PC-9 (cell line): ENCODE results near the gene ARL8A.

Experiments used
- CTCF ChIP-seq: fragments of 200-600 bp; sonication (generic); conservative IDR thresholded peaks from 2 replicates; pipeline ENCODE4 v1.6.1; 2017; ENCODE audit warnings: mixed run types, antibody characterized with exemption, mild to moderate bottlenecking, moderate library complexity
- EZH2 ChIP-seq: fragments of 200-600 bp; sonication (generic); IDR thresholded peaks from 2 replicates; pipeline ENCODE4 v1.8.0; 2017; ENCODE audit warnings: antibody characterized with exemption, low read depth

GRCh38 chr1:202143011-202143767, 1.3 kb downstream of the ARL8A start:
- no peak for TF ChIP-seq CTCF
- TF ChIP-seq EZH2, result no peak
